GM06990 (cell line): Measurements from ENCODE around the gene HMCN1.
A peak's percentile ranks its signal among the peaks of the same experiment; 100 is the strongest.

ENCODE experiments used
- DNase-seq: peaks from one replicate; pipeline ENCODE4 v3.0.0-alpha.2; 2011; ENCODE audit not compliant: insufficient read length; ENCODE audit errors: extremely low read depth
- H3K27me3 ChIP-seq: replicated peaks from 2 replicates; pipeline ENCODE4 v1.6.0; 2011; ENCODE audit warnings: low read length; ENCODE audit not compliant: control insufficient read depth, insufficient read depth
- H3K36me3 ChIP-seq: 2 replicates; pipeline ENCODE4 v1.5.1; 2011; ENCODE audit warnings: low read length; ENCODE audit not compliant: control insufficient read depth, insufficient read depth
- H3K4me3 ChIP-seq: replicated peaks from 2 replicates; pipeline ENCODE4 v1.5.1; 2011; ENCODE audit warnings: low read depth, mild to moderate bottlenecking, control low read depth, low read length
- TF ChIP-seq, protein P1 (sequence below): IDR thresholded peaks from 2 replicates; pipeline ENCODE4 v1.5.1; 2011; ENCODE audit warnings: low read length, control low read depth, mild to moderate bottlenecking, inconsistent platforms; ENCODE audit not compliant: insufficient read depth, poor library complexity, severe bottlenecking

HMCN1 gene

DNA sequence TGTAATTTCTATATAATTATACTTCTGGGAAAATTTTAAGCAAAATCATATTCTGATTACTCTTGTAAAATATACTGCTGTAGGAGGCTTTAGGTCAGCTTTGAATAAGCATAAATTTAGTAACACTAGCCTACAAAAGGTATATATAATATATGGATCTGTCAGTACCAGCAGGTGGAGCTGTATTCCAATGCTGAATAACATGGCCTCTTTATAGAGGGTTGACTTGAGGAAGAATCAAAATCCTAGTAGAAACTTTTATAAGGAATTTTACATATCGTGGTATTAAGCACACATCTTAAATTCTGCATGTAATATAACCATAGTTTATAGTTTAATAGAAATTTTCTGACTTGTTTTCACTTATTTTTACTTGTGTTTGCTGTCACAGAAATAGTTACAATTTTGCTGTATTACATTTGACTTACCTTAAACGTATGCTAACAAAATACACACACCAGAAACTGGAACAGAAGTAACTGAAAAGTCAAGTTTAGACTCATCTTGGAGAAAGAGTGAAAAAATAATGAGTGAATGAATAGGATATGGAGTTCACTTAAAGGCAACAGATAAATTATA, 79.3 kb downstream of the HMCN1 start:
- H3K4me3 ChIP-seq = no peak overlapping the region
- no peak for DNase-seq

DNA sequence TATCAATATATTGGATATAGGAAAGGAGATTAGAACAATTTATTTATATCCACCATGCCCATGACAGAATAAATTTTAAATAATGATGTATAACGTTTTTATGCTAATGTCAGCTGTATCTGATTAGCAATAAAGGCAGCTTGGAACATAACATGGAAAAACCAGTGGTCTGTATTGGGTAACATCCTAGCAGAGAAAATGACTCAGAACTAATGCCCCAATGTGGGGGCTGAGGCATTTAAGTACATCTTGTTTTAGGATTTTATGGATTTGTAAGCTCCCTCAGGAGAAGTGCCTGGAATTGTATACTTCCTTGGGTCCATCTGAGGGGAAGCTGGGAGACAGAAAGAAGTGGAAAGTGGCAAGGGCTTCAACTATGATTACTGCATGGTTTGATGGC, 82.3 kb downstream of the HMCN1 start:
- no peak for DNase-seq

More for the DNA sequence above, 79.3 kb downstream of the HMCN1 start:
- Histone ChIP-seq H3K27me3 (no peaks in the 10 kb centered on the region), H3K36me3 (no peaks in the 10 kb centered on the region)
- TF ChIP-seq, protein P1, sequence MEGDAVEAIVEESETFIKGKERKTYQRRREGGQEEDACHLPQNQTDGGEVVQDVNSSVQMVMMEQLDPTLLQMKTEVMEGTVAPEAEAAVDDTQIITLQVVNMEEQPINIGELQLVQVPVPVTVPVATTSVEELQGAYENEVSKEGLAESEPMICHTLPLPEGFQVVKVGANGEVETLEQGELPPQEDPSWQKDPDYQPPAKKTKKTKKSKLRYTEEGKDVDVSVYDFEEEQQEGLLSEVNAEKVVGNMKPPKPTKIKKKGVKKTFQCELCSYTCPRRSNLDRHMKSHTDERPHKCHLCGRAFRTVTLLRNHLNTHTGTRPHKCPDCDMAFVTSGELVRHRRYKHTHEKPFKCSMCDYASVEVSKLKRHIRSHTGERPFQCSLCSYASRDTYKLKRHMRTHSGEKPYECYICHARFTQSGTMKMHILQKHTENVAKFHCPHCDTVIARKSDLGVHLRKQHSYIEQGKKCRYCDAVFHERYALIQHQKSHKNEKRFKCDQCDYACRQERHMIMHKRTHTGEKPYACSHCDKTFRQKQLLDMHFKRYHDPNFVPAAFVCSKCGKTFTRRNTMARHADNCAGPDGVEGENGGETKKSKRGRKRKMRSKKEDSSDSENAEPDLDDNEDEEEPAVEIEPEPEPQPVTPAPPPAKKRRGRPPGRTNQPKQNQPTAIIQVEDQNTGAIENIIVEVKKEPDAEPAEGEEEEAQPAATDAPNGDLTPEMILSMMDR = peak; percentile 51

DNA sequence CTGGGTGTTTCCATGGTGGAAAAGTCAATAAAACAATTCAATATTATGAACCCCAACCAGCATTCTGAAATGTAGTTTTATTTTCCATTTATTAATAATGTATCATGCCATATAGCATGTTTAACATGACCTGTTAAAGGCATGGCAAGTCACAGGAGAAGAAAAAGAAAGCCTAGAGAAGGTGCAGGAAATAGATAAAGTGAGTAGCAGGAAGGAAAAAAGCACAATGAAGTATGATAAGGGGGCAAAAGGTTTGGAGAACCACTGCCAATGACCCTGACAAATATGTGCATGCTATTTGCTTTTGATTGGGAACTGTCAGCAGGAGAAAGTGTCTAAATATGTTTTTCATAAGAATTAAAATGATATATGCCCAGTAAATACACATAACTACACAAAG, 85.6 kb downstream of the HMCN1 start:
- Histone ChIP-seq H3K36me3 (no peaks in the 10 kb centered on the region), H3K27me3 (no peaks in the 10 kb centered on the region), H3K4me3 (no peak overlapping the region)
- DNase-seq = no peak
- TF ChIP-seq, protein P1 = no peak

More for the DNA sequence above, 82.3 kb downstream of the HMCN1 start:
- Histone ChIP-seq H3K27me3 (no peaks in the 10 kb centered on the region), H3K36me3 (no peaks in the 10 kb centered on the region), H3K4me3 (no peak overlapping the region)
- TF ChIP-seq, protein P1 = no peak

DNA sequence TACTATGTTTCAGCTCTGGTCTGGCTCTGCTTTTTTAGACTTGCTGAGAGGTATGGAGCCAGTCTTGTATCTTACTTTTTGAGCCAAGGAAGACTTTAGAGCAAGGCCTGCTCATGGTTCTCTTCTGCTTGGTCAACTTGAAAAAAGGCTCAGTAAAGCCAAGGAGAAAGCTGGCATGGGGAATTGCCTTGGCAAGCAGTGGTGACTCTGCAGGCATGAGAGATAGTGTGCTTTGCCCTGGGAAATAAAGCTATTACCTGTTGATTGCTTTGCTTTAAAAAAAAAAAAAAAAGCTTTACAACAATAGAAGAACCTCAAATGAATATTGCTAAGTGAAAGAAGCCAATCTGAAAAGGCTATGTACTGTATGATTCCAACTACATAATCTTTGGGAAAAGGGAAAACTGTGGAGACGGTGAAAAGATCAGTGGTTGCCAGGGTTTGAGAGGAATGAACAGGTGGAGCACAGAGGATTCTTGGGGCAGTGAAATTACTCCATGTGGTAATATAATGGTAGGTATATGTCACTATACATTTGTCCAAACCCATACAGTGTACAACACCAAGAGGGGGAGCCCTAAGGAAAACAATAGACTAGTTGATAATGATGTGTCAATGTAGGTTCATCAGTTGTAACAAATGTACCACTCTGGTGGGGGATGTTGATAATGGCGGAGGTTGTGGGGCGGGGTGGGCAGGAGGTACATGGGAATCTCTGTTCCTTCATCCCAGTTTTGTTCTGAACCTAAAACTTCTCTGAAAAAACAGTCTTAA, 87.6 kb downstream of the HMCN1 start:
- DNase-seq = no peak
- TF ChIP-seq, protein P1 = no peak
- no peak overlapping the region for H3K4me3 ChIP-seq

DNA sequence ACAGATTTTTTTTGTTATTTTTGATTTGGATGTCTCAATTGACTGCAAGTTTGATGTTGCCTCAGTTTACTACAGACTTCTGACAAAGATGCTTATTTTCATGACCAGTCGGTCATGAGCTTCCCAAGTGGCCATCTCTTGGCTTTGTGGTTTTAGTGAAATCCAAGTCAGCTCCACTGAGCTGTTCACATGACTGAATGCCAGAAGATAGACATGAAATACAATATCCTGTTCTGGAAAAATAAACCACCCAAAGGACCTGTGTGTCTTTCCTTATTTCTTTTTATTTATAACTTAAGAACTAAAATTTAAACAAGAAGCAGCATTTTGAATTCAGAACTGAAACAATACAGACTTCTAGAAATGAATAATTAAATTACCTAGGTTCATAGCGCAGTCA, 89.3 kb downstream of the HMCN1 start:
- Histone ChIP-seq H3K27me3 (no peaks in the 10 kb centered on the region), H3K4me3 (no peak overlapping the region), H3K36me3 (no peaks in the 10 kb centered on the region)
- DNase-seq = no peak
- TF ChIP-seq, protein P1 = no peak

More for the DNA sequence above, 87.6 kb downstream of the HMCN1 start:
- no peaks in the 10 kb centered on the region for H3K36me3 ChIP-seq
- no peaks in the 10 kb centered on the region for H3K27me3 ChIP-seq

DNA sequence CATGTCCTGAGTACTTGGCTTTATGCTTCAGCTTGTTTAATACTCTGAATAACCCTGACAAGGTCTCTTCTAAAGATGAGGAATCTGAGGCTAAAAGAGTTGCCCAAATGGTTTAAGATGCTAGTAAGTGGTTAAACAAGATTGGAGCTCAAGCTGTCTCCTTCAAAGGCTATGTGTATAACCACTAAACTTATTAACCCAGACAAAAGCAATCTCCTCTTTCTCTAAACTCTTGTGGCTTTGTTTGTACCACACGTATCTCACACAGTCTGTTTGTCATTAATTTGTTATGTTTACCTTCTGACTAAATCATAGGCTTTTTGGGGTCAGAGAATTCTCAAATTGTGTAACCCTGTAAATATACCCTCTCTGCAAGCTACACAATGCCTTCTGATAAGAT, 89.9 kb downstream of the HMCN1 start:
- DNase-seq = no peak
- no peak overlapping the region for H3K4me3 ChIP-seq
- no peaks in the 10 kb centered on the region for H3K27me3 ChIP-seq
- TF ChIP-seq, protein P1 = no peak
- H3K36me3 ChIP-seq = no peaks in the 10 kb centered on the region
